ENCODE measurements around the gene TSPAN3.

TSPAN3 gene

GRCh38 chr15:77070495-77071304 lies at the start of gene TSPAN3:
TSPAN3 (minus strand) TSS chr15:77071109; CDS start chr15:77070954, 155 bp downstream.
- Mint-ChIP-seq H3K4me3 (peak within 1 kb of the TSS; percentile 85), H3K27me3 (no peaks in the 10 kb centered on the region), H3K9me3 (no peaks in the 10 kb centered on the region), H3K36me3 (ENCODE audit: low read depth) (peaks cover 15% of the 10 kb centered on the region), H3K27ac (peak within 1 kb of the TSS; percentile 85), H3K4me1 (ENCODE audit: low read depth) (peaks cover 34% of the 10 kb centered on the region)
- DNase-seq: peak; percentile 95

GRCh38 chr15:77120576-77120975 lies 49.7 kb upstream of the TSPAN3 start:
- H3K4me3 Mint-ChIP-seq: no peak overlapping the region
- H3K4me1 Mint-ChIP-seq (ENCODE audit: low read depth): peaks cover 12% of the 10 kb centered on the region
- no peaks in the 10 kb centered on the region for H3K9me3 Mint-ChIP-seq
- no peak for DNase-seq
- no peaks in the 10 kb centered on the region for H3K36me3 Mint-ChIP-seq (ENCODE audit: low read depth)
- no peaks in the 10 kb centered on the region for H3K27me3 Mint-ChIP-seq
- H3K27ac Mint-ChIP-seq: no peak overlapping the region

- Mint-ChIP-seq H3K27me3 (no peaks in the 10 kb centered on the region), H3K9me3 (no peaks in the 10 kb centered on the region), H3K4me1 (ENCODE audit: low read depth) (peaks cover 12% of the 10 kb centered on the region), H3K36me3 (ENCODE audit: low read depth) (peaks cover 2% of the 10 kb centered on the region), H3K27ac (no peak overlapping the region), H3K4me3 (no peak overlapping the region)
- no peak for DNase-seq
These were observed 48.5 kb upstream of the TSPAN3 start for GRCh38 chr15:77119446-77119845.

GRCh38 chr15:77118882-77119321 lies 48.0 kb upstream of the TSPAN3 start:
- no peaks in the 10 kb centered on the region for H3K27me3 Mint-ChIP-seq
- H3K36me3 Mint-ChIP-seq (ENCODE audit: low read depth): peaks cover 7% of the 10 kb centered on the region
- H3K9me3 Mint-ChIP-seq: no peaks in the 10 kb centered on the region
- no peak for DNase-seq
- no peak overlapping the region for H3K27ac Mint-ChIP-seq
- peaks cover 12% of the 10 kb centered on the region for H3K4me1 Mint-ChIP-seq (ENCODE audit: low read depth)
- no peak overlapping the region for H3K4me3 Mint-ChIP-seq

GRCh38 chr15:77115179-77115578 lies 44.3 kb upstream of the TSPAN3 start:
- no peaks in the 10 kb centered on the region for H3K9me3 Mint-ChIP-seq
- no peak overlapping the region for H3K4me3 Mint-ChIP-seq
- peaks cover 9% of the 10 kb centered on the region for H3K36me3 Mint-ChIP-seq (ENCODE audit: low read depth)
- no peaks in the 10 kb centered on the region for H3K27me3 Mint-ChIP-seq
- H3K27ac Mint-ChIP-seq: no peak overlapping the region
- no peak for DNase-seq
- peaks cover 7% of the 10 kb centered on the region for H3K4me1 Mint-ChIP-seq (ENCODE audit: low read depth)

- H3K27me3 Mint-ChIP-seq: no peaks in the 10 kb centered on the region
- no peak overlapping the region for H3K4me3 Mint-ChIP-seq
- no peaks in the 10 kb centered on the region for H3K9me3 Mint-ChIP-seq
- H3K4me1 Mint-ChIP-seq (ENCODE audit: low read depth): no peaks in the 10 kb centered on the region
- peaks cover 9% of the 10 kb centered on the region for H3K36me3 Mint-ChIP-seq (ENCODE audit: low read depth)
- DNase-seq: no peak
- H3K27ac Mint-ChIP-seq: no peak overlapping the region
These were observed 42.1 kb upstream of the TSPAN3 start for GRCh38 chr15:77112838-77113504.

- Mint-ChIP-seq H3K27me3 (no peaks in the 10 kb centered on the region), H3K4me1 (ENCODE audit: low read depth) (no peaks in the 10 kb centered on the region), H3K9me3 (no peaks in the 10 kb centered on the region), H3K4me3 (no peak overlapping the region), H3K36me3 (ENCODE audit: low read depth) (peaks cover 9% of the 10 kb centered on the region), H3K27ac (no peak overlapping the region)
- DNase-seq: no peak
These were observed 40.9 kb upstream of the TSPAN3 start for GRCh38 chr15:77111789-77112188.

- no peak overlapping the region for H3K4me3 Mint-ChIP-seq
- no peaks in the 10 kb centered on the region for H3K27me3 Mint-ChIP-seq
- H3K27ac Mint-ChIP-seq: no peak overlapping the region
- DNase-seq: peak; percentile 44
- H3K36me3 Mint-ChIP-seq (ENCODE audit: low read depth): no peaks in the 10 kb centered on the region
- no peaks in the 10 kb centered on the region for H3K4me1 Mint-ChIP-seq (ENCODE audit: low read depth)
- H3K9me3 Mint-ChIP-seq: no peaks in the 10 kb centered on the region
These were observed 36.8 kb upstream of the TSPAN3 start for GRCh38 chr15:77107531-77108355.

GRCh38 chr15:77107068-77107467 lies 36.2 kb upstream of the TSPAN3 start:
- no peak for DNase-seq
- H3K27ac Mint-ChIP-seq: no peak overlapping the region
- H3K27me3 Mint-ChIP-seq: no peaks in the 10 kb centered on the region
- no peaks in the 10 kb centered on the region for H3K36me3 Mint-ChIP-seq (ENCODE audit: low read depth)
- no peaks in the 10 kb centered on the region for H3K9me3 Mint-ChIP-seq
- H3K4me3 Mint-ChIP-seq: no peak overlapping the region
- no peaks in the 10 kb centered on the region for H3K4me1 Mint-ChIP-seq (ENCODE audit: low read depth)

- Mint-ChIP-seq H3K27ac (no peak overlapping the region), H3K4me3 (no peak overlapping the region), H3K36me3 (ENCODE audit: low read depth) (no peaks in the 10 kb centered on the region), H3K27me3 (no peaks in the 10 kb centered on the region), H3K4me1 (ENCODE audit: low read depth) (no peaks in the 10 kb centered on the region), H3K9me3 (no peaks in the 10 kb centered on the region)
- no peak for DNase-seq
These were observed 33.2 kb upstream of the TSPAN3 start for GRCh38 chr15:77104155-77104554.

- H3K4me1 Mint-ChIP-seq (ENCODE audit: low read depth): no peaks in the 10 kb centered on the region
- H3K36me3 Mint-ChIP-seq (ENCODE audit: low read depth): no peaks in the 10 kb centered on the region
- H3K4me3 Mint-ChIP-seq: no peak overlapping the region
- no peak overlapping the region for H3K27ac Mint-ChIP-seq
- H3K27me3 Mint-ChIP-seq: no peaks in the 10 kb centered on the region
- H3K9me3 Mint-ChIP-seq: no peaks in the 10 kb centered on the region
- DNase-seq: no peak
These were observed 29.0 kb upstream of the TSPAN3 start for GRCh38 chr15:77099741-77100463.

GRCh38 chr15:77098572-77098971 lies 27.7 kb upstream of the TSPAN3 start:
- Mint-ChIP-seq H3K4me1 (ENCODE audit: low read depth) (no peaks in the 10 kb centered on the region), H3K27me3 (no peaks in the 10 kb centered on the region), H3K9me3 (no peaks in the 10 kb centered on the region)

GRCh38 chr15:77097921-77098320 lies 27.0 kb upstream of the TSPAN3 start:
- no peak overlapping the region for H3K27ac Mint-ChIP-seq
- H3K36me3 Mint-ChIP-seq (ENCODE audit: low read depth): no peaks in the 10 kb centered on the region
- DNase-seq: no peak

More at GRCh38 chr15:77098572-77098971, 27.7 kb upstream of the TSPAN3 start:
- Mint-ChIP-seq H3K36me3 (ENCODE audit: low read depth) (no peaks in the 10 kb centered on the region), H3K27ac (no peak overlapping the region), H3K4me3 (no peak overlapping the region)
- no peak for DNase-seq

GRCh38 chr15:77097248-77097721 lies 26.4 kb upstream of the TSPAN3 start:
- Mint-ChIP-seq H3K4me3 (no peak overlapping the region), H3K27ac (no peak overlapping the region), H3K4me1 (ENCODE audit: low read depth) (no peaks in the 10 kb centered on the region), H3K36me3 (ENCODE audit: low read depth) (no peaks in the 10 kb centered on the region), H3K9me3 (no peaks in the 10 kb centered on the region), H3K27me3 (no peaks in the 10 kb centered on the region)
- no peak for DNase-seq

More at GRCh38 chr15:77097921-77098320, 27.0 kb upstream of the TSPAN3 start:
- Mint-ChIP-seq H3K27me3 (no peaks in the 10 kb centered on the region), H3K4me3 (no peak overlapping the region), H3K9me3 (no peaks in the 10 kb centered on the region), H3K4me1 (ENCODE audit: low read depth) (no peaks in the 10 kb centered on the region)

Measured in activated T-cell treated with anti-CD3 and anti-CD28 coated beads, Interleukin-2, amount 50 U/mL, for 24 hours (primary cell).